ENCODE results near the gene TSC22D1.

Gene TSC22D1

DNA sequence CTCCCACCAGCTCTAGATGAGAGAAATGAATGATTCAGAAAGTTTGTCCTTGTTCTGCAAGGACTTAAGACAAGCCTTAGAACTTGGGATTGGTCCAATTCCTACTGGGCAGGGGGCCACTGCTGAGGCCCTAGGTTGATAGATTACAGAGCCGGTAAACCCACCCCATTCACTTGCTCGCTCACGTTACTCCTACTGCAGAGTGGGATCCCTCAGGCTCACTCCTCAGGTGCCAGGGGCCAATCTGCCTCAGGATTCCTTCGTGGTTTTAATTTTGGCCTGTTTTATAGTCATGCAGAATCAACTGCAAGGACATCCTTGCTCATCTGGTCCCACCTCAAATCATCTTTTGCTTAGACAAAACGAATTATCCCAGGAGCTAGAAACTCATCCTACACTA lies 143.5 kb downstream of the TSC22D1 start:
- no peak for DNase-seq (ENCODE audit: low read depth in 1 of 2, low spot score in 1 of 2)

DNA sequence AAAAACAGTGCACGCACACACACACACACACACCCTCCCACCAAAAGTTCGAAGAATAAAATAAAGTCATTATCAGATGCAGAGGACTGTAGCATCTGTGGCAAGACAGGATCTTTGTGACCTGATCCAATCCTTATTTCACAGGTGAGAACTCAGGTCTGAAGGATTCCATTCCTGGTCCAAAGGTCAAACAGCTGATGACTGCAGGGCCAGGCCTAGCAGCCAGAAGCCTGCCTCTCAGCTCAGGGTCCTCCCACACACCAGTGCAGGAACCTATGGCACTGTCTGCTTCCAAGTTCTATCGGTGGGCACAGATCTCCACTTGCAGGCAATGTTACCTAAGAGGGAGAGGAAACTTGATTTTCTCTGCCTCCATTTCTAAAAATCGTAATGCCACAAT lies 145.0 kb downstream of the TSC22D1 start:
- DNase-seq (ENCODE audit: low read depth in 1 of 2, low spot score in 1 of 2), result no peak

DNA sequence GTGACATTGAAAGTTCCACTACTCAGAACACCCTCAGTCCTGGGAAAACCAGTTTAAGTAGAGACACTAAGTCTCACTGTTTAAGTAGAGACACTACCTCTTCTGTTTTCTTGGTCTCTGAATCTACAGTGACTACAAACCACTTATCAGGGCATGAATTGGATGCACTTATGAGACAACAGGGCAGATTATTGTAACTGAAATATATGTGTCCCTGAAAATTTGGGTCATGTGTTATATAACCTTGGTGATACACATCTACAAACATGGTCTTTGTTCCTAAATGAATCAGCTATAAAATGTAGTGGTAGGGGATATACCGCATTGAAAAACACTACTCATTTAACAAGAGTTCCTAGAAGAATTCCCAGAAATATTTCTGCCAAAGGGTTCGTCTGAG lies 146.8 kb downstream of the TSC22D1 start:
- DNase-seq (ENCODE audit: low read depth in 1 of 2, low spot score in 1 of 2), result no peak

DNA sequence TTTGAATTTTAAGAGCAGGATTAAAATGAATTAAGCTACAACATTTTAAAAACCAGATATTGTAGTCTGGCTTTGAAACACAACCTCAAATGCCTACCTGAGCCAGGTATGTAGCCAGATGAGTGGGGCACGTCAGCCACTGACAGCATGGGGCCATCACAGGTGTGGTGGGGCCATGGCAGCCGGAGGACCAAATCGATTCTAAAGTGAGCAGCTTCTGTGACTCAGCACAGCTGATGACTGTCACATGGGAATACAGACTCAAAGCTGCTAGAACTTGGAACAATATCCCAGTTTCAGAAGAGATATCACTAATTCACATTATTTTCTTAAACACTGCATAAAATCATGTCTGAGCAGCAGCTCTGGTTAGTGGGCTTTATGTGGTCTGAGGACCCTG lies 149.7 kb downstream of the TSC22D1 start:
- DNase-seq (ENCODE audit: low read depth in 1 of 2, low spot score in 1 of 2), result no peak

DNA sequence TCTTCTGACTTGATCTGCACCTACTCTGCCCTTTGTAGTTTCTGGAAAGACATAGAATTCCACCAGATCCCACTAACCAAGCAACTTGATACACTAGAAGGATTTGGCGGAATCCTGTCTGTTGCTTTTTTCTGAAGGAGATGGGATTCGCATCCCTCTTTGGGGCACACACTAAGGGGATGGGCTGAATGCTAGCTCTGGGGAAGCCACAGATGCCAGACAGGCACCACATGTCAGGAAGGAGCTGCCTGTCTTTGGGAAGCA lies 150.4 kb downstream of the TSC22D1 start:
- no peak for DNase-seq (ENCODE audit: low read depth in 1 of 2, low spot score in 1 of 2)

DNA sequence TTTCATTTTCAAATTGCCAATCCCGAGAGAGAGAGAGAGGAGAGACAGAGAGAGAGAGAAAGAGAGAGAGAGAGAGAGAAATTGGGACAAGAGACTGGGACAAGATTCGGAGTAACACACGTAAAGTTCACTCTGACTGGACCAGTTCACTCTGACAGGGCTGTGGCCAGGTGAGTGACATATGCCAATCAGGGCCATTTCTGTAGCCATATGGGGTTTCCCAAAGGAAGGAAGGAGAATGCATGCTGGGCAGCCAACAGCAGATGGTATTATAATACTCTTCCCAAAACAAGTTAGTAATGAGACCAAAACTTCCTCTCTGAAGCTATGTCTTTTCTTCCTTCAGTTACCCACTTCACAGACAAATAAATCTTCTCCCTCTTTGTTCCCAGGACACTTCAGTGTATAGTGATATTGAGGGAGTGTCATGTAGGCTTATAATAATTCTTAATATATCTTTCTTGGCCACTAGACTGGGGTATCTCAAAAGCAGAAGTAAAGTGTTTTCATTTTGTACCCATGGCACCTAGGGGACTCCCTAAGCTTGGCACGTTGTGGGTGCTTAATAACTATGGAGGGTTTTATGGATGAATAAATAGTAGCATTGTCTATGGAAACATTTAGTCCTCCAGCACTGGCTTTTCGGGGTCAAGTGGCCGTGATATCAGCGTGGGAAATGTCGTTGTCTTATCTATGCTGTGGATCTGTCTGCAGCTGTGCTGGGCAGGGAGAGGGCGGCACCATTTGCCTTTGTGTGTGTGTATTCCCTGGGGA lies 150.9 kb downstream of the TSC22D1 start:
- DNase-seq (ENCODE audit: low read depth in 1 of 2, low spot score in 1 of 2), result no peak

DNA sequence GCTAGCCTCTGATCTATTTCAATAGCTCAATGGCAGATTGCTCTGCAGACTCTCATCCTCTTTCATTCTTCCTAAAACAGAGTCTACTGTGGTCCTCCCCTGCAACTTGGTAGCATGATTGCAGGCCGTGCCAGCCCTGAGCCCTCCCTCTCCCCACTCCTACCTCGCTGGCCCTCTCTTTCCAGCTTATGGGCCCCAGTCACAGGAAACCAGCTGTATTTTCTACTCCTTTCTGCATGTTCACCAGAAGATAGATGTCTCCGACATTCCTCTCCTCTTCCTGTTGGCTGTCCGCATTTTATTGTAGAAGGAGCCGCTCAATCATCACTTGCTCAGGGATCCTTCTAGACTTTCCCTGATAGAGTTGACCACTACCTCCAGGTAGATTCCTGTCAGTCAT lies 152.3 kb downstream of the TSC22D1 start:
- no peak for DNase-seq (ENCODE audit: low read depth in 1 of 2, low spot score in 1 of 2)

DNA sequence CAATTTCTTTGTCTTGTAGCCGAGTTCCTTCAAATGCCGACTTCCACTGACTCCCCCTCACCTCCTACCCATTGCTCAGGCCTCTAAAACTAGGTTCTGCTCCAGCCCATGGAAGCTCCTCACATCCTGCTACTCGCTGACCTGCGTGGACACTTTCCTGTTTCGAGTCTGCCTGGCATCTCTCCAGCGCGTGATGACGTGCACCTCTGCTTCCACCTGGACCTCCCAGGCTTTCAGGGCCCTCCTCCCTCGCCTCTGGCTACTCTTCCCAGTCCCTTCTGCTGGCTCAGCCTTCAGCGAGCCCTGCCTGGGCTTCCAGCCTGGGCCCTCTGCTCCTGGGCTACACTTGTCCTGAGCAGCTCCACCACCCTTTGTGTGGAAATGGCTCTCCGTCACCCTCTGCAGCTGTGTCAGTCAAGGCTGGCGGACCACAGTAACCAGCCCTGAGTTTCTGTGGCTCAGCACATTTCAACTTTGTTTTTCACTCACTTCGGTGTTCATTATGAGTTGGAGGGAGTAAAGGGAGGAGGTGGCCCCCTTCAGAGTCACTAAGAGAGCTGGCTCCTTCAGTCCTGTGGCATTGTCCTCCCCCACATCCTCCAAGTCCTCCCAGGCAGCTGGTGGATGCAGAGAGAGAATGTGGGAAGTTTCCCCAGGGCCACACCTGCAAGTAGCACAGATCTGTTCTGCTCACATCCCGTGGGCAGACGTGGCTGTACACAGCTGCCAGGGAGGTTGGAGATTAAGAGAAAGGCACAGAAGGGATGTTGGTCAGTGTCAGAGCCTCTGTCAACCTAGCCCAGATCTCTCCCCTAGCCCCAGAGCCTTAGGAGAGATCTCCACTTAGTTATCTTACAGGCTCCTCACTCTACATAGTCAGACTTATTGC lies 153.1 kb downstream of the TSC22D1 start:
- no peak for DNase-seq (ENCODE audit: low read depth in 1 of 2, low spot score in 1 of 2)

DNA sequence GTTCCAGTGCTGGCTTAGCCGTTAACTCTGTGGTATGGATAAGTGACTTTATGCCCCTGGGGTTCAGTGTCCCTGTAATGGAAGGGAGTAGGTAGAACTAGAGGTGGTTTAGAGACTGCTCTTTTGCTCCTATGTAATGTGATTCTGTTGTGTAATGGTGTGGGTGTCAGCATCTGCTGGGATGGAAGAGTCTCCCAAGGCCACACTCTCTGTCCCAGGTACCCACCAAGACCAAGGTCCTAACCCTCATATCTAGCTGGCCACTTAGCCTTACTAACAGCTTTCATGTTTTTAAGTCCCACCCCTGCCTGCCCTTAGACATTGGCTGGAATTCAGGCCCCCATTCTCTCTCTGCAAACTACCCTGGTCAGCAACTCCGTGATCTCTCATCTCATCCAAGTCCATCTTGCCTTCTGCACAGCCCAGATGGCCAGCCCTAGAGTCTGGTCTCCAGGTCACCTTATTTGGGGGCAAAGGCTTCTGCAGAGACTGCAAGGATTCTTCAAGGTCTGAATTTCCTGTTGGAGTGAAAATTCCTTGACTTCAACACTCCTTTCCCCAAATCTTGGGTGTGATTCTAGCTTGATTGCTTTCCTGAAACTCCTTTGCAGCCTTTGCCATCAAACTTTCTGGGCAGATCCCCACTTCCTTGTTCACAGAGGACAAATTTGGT lies 154.1 kb downstream of the TSC22D1 start:
- no peak for DNase-seq (ENCODE audit: low read depth in 1 of 2, low spot score in 1 of 2)

DNA sequence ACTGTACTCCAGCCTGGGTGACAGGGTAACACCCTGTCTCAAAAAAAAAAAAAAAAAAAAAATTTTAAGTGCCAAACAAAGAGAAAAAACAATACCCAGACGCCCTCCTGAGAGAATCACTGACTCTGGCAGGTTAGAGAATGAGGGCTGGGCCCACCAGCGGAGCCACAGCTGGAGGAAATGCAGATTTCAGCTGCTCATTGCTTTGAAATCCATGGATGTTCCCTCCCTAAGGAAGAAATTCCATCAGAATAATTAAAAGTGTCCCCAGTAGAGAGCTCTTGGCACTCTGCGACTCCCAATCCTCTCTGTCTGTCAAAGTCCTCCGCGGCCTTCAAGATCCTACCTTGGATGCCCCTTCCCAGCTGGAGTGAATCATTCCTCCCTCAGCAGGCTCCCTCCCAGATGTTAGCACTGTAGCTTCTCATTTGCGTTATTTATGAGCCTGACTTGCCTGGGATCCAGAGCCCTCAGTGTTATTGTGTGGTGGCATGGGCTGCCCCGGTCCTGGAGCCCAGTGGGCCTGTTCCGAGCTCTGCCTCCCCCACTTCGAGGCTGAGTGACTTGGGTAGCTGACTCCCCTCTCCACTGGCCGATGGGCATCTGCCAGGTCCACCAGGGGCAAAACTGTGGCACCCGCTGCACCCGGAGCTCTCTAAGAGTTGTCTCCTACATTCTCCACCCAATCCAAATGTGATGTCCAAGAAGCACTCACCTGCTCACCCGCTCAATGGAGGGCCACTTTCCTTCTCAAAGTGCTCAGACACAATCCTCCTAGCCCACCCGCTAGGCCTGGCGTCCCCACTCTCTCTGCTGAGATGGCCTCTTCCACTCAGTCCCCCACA lies 155.5 kb downstream of the TSC22D1 start:
- no peak for DNase-seq (ENCODE audit: low read depth in 1 of 2, low spot score in 1 of 2)

DNA sequence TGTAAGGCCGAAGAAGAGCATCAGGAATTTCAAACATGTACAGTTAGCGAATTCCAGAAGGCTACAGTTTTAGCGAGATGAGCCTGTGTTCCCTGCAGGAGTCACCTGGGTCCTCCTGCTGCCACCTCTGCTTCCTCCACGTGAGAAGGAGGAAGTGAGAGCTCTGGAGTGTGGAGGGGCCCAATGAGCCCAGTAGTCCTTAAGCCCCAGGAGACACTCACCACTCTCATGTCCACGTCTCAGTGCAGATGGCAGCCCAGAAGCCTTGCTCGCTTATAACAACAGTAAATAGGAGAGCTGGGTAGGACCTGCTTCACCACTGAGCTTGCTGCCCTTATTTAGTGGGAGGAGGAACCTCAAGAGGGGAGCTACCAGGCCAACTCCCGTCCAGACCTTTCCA lies 158.3 kb downstream of the TSC22D1 start:
- DNase-seq (ENCODE audit: low read depth in 1 of 2, low spot score in 1 of 2), result no peak

DNA sequence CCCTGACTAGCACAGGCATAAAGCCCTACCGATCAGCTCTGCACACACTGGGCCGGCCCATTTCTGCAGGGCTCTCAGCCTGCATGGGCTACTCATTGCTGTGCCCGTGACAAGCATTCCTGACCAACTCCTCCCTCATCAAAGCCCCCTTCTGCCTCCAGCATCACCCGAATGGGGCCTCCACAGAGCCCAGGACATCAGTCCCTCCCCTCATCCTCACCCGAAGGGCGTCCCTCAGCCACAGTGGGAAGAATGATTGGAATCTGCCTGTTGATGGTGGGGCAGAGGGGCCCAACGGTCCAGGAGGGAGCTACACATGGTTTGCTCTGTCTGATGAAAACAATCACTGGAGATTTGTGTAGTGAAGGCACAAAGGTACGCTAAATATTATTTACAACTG lies 158.7 kb downstream of the TSC22D1 start:
- DNase-seq (ENCODE audit: low read depth in 1 of 2, low spot score in 1 of 2), result no peak

DNA sequence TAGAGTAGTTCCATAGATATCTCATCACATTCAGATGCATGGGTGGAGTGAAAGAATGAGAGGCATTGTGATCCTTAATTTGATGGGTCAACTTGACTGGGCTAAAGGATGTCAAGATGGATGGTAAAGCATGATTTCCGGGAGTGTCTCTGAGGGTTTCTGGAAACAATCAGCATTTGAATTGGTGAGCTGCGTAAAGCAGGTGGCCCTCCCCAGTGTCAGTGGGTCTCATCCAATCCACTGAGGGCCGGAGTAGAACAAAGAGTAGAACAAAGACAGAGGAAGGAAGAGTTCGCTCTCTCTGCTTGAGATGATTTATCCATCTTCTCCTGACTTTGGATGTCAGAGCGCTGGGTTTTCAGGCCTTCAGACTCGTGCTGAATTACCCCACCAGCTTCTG lies 159.4 kb downstream of the TSC22D1 start:
- no peak for DNase-seq (ENCODE audit: low read depth in 1 of 2, low spot score in 1 of 2)

DNA sequence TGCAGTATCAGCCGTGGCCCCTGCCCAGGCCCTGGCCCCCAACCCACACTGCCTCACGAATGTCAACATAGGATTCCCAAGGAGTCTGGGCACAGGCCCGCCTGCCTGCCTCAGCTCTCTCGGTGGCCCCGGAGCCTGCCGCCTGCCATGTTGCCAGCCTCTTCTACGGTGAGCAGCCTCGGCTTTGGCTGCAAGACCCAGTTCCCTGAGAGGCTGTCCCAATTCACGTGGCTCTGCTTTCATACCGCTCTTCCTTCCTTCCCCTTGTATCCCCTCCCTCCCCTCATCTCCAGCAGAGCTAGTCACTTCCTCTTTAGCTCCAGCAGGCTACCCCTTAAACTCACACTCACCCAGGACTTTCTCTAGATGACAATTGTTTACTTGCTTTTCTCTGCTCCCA lies 159.8 kb downstream of the TSC22D1 start:
- no peak for DNase-seq (ENCODE audit: low read depth in 1 of 2, low spot score in 1 of 2)

DNA sequence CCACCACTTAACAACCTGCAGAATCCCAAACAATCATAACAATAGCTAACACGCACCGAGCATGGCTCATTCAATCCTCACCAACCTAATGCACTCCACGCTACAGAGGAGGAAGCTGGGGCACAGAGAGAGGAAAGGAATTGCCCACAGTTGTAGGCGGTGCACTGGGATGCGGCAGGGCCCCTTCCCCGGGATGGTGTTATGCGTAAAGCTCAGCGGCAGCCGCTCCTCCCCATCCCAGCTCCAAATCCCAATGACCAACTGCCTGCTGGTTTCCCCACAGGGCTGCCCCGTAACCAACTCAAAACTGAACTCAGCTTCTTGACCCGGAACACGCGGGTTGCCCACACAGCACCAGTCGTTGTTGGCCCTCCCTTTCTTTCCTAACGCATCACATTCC lies 160.3 kb downstream of the TSC22D1 start:
- no peak for DNase-seq (ENCODE audit: low read depth in 1 of 2, low spot score in 1 of 2)

DNA sequence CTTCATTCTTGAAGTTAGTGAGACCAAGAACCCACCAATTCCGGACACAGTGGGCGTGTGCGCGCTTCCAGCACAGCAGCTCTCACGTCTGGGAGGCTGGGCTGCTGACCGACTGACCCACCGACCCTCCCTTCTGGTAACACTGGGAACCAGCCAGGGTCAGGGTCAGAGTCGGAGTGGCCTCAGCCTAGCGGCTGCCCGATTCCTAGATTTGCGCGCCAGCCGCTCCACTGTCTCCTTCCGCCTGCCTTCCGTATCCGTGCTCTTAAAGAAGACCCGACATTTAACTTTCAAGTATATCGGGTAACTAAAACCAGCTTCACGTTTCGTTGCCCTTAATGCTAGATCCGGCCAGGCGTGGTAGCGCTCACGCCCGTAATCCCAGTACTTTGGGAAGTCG lies 161.4 kb downstream of the TSC22D1 start:
- no peak for DNase-seq (ENCODE audit: low read depth in 1 of 2, low spot score in 1 of 2)

DNA sequence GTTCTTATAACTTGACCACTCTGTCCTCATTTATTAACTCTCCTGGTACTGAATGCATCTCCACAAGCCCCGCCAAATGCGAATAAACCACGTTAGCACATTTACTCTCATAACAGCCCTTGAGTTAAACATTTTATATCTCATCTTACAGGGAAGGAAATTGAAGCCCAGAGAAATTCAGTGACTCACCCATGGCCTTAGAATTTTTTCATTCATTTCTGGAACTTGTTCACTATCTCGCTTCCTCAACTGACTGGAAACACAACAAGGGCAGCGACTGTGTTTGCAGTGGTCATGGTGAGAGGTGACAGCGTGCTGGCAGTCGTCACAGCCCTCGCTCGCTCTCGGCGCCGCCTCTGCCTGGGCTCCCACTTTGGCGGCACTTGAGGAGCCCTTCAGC lies 163.0 kb downstream of the TSC22D1 start:
- DNase-seq (ENCODE audit: low read depth in 1 of 2, low spot score in 1 of 2), result no peak

DNA sequence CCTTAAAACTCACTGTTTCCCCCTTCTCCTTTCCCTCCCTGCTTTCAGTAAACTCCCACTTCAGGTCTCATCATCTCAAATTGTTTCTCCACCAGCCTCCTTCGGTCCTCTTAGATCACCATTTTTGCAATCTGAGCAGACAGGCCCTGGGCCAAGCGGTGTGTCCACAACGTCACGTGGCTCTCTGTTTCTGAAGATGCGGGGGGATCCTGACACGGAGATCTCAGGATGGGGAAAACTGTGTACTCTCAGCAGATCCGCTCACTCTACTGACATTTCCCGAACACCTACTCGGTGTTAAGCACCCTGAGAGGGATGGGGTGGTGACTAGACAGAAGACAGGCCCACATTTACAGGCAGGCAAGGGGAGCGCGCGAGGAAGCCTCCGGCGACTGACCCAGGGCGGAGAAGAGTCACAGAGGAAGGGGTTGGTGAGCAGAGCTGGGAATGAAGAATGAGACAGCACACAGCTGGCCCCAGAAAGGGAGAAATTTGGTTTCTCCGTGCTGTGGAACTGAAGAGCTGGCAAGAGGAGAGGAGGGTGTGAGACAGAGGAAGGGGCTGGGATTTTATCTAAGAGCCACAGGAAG lies 163.7 kb downstream of the TSC22D1 start:
- no peak for DNase-seq (ENCODE audit: low read depth in 1 of 2, low spot score in 1 of 2)

DNA sequence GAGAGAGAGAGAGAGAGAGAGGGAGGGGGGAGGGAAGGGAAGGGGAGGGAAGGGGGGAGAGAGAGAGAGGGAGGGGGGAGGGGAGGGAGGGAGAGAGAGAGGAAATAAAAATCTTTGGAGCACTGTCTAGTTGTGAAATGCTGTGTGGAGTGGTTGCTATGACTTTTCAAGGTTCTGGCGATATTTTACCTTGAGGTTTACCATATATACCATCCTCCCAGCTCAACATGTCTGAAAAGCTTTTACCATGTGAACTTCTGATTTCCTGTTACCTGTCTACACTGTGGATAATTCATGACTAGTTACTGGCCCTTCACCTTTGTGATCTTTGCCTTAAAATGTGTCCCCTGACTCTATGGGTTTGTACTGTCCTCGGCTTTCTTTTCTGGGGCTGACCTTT lies 164.3 kb downstream of the TSC22D1 start:
- no peak for DNase-seq (ENCODE audit: low read depth in 1 of 2, low spot score in 1 of 2)

DNA sequence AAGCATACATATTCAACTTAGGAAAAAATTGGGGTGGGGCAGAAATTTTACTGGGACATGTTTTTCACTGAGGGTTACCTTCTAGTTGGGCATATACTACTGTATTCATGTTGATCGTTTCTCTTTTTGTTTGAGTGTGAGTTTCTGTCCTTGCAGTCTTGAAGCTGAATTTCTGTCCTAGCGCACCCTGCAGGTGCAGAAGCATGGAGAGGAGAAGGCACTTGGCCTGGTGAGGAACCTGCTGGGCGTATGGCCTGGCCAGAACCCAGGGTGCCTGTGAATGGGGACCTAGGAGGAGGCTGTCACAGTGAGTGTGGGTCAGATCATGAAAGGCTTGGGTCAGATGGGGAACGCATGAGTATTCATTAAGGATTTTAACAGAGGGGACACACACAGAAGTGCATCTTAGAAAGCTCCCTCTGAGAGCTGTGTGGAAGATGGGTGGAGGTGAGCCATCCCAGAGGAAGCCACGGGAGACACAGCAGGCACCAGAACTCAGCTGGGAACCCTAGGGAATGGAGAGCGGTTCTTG lies 165.7 kb downstream of the TSC22D1 start:
- DNase-seq (ENCODE audit: low read depth in 1 of 2, low spot score in 1 of 2), result no peak

DNA sequence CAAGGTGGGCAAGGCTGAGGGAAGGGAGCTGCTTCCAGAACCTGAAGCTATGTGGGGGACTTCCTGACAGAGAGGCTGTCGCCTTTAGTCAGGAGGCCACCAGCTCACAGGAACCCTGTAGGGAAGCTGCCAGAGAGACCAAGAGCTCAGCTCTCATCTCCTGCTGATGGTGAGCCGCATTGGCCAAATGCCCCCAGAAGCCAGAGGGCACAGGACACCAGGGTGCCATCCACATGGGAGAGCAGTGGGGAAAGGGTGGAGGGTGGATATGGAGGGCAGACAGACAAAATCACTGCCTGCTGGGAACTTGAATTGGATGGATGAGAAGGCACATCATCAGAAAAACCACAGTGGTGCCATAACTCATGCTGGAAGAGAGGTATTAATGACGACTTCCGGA lies 166.5 kb downstream of the TSC22D1 start:
- no peak for DNase-seq (ENCODE audit: low read depth in 1 of 2, low spot score in 1 of 2)

Data from activated T-helper 1 cell treated with anti-CD3 and anti-CD28 coated beads, Interleukin-2, amount 50 U/mL, for 16 hours (primary cell).